IMR-90 (cell line): ENCODE results near the gene JMJD6. TPM values are rescaled to one million over a fixed set of nuclear protein-coding genes. Genes with fewer than 3 reads are reported as not detected.

Experiments
- ATAC-seq: fragments of 200-7000 bp; cut with Tn5 transposase; 2 replicates; pipeline ENCODE4 v1.9.1; 2020; ENCODE audit warnings: low read depth, mild to moderate bottlenecking, moderate library complexity
- BruUV-seq: library from RNA; stranded (reverse); fragments of 400-500 nt; replicated peaks from 2 replicates; lab custom pipeline; 2021; lab: Mats Ljungman, UMichigan
- CTCF ChIA-PET: fragments of 300-600 bp; formaldehyde crosslinking; extraction: SDS; loops from one replicate; lab custom pipeline; 2021; ENCODE audit warnings: antibody characterized with exemption; lab: Yijun Ruan, JAX
- POLR2A ChIA-PET: fragments of 300-600 bp; sonication (Branson Sonifier 250); formaldehyde crosslinking; loops from one replicate; lab custom pipeline; 2022; ENCODE audit warnings: antibody characterized with exemption; ENCODE audit not compliant: unreplicated experiment; lab: Charles Lee
- DNase-seq: peaks from one replicate; pipeline ENCODE4 v3.0.0; 2013
- H2AFZ ChIP-seq: replicated peaks from 2 replicates; pipeline ENCODE3; 2013; ENCODE audit warnings: low read length, mild to moderate bottlenecking; ENCODE audit not compliant: poor library complexity
- H2AK5ac ChIP-seq: 2 replicates; pipeline ENCODE4 v1.6.1; 2013; ENCODE audit warnings: low read depth, low read length, inconsistent platforms
- H2AK9ac ChIP-seq: replicated peaks from 2 replicates; pipeline ENCODE3; 2013; ENCODE audit warnings: mild to moderate bottlenecking, low read depth, low read length, moderate library complexity; ENCODE audit not compliant: poor library complexity
- H2BK120ac ChIP-seq: 2 replicates; pipeline ENCODE4 v1.6.1; 2013; ENCODE audit warnings: low read depth, low read length, inconsistent platforms
- H2BK15ac ChIP-seq: 3 replicates; pipeline ENCODE4 v1.6.1; 2013; ENCODE audit warnings: low read depth, low read length, inconsistent platforms
- H2BK20ac ChIP-seq: 2 replicates; pipeline ENCODE4 v1.6.1; 2013; ENCODE audit warnings: low read depth, mild to moderate bottlenecking, inconsistent platforms, low read length, moderate library complexity
- H2BK5ac ChIP-seq: 2 replicates; pipeline ENCODE4 v1.6.1; 2013; ENCODE audit warnings: mild to moderate bottlenecking, low read depth, low read length, inconsistent platforms; ENCODE audit not compliant: poor library complexity, severe bottlenecking
- H3K14ac ChIP-seq: replicated peaks from 2 replicates; pipeline ENCODE4 v1.6.1; 2013; ENCODE audit warnings: low read depth, low read length, inconsistent platforms
- H3K18ac ChIP-seq: 2 replicates; pipeline ENCODE4 v1.6.1; 2013; ENCODE audit warnings: low read depth, low read length, control low read depth
- H3K23ac ChIP-seq: 2 replicates; pipeline ENCODE4 v1.6.1; 2013; ENCODE audit warnings: low read depth, low read length, inconsistent platforms
- H3K27ac ChIP-seq: 2 replicates; pipeline ENCODE4 v1.5.1; 2013; ENCODE audit warnings: mild to moderate bottlenecking, control low read depth, low read length; ENCODE audit not compliant: insufficient read depth
- H3K27me3 ChIP-seq: 2 replicates; pipeline ENCODE4 v1.6.1; 2013; ENCODE audit warnings: low read length; ENCODE audit not compliant: control insufficient read depth, insufficient read depth
- H3K36me3 ChIP-seq: 2 replicates; pipeline ENCODE4 v1.6.1; 2013; ENCODE audit warnings: low read length, mixed read lengths; ENCODE audit not compliant: control insufficient read depth, insufficient read depth
- H3K4ac ChIP-seq: 2 replicates; pipeline ENCODE4 v1.6.1; 2013; ENCODE audit warnings: low read depth, low read length, inconsistent platforms
- H3K4me1 ChIP-seq: 2 replicates; pipeline ENCODE4 v1.6.1; 2013; ENCODE audit warnings: low read length, mixed read lengths; ENCODE audit not compliant: control insufficient read depth, insufficient read depth
- H3K4me2 ChIP-seq: 2 replicates; pipeline ENCODE4 v1.6.1; 2013; ENCODE audit warnings: low read depth, mild to moderate bottlenecking, control low read depth, low read length, moderate library complexity
- H3K4me3 ChIP-seq: 2 replicates; pipeline ENCODE4 v1.5.1; 2013; ENCODE audit warnings: low read depth, mild to moderate bottlenecking, control low read depth, low read length, moderate library complexity; ENCODE audit not compliant: insufficient read depth
- H3K56ac ChIP-seq: 2 replicates; pipeline ENCODE4 v1.6.1; 2013; ENCODE audit warnings: low read length, inconsistent platforms; ENCODE audit not compliant: insufficient read depth; ENCODE audit errors: extremely low read depth
- H3K79me1 ChIP-seq, 2 experiments: 2 replicates each; pipeline ENCODE4 v1.6.1; 2013; ENCODE audit warnings: low read length in 2 of 2, inconsistent platforms in 1 of 2, low read depth in 1 of 2
- H3K9ac ChIP-seq: 2 replicates; pipeline ENCODE4 v1.6.1; 2013; ENCODE audit warnings: low read depth, low read length, control low read depth
- H3K9me1 ChIP-seq: 2 replicates; pipeline ENCODE4 v1.6.1; 2013; ENCODE audit warnings: low read length, inconsistent platforms; ENCODE audit not compliant: insufficient read depth
- H3K9me3 ChIP-seq: 2 replicates; pipeline ENCODE4 v1.6.1; 2013; ENCODE audit warnings: low read length; ENCODE audit not compliant: control insufficient read depth, insufficient read depth
- H4K20me1 ChIP-seq: 2 replicates; pipeline ENCODE4 v1.6.1; 2013; ENCODE audit warnings: low read length, inconsistent platforms; ENCODE audit not compliant: insufficient read depth
- H4K5ac ChIP-seq: 2 replicates; pipeline ENCODE4 v1.6.1; 2013; ENCODE audit warnings: mild to moderate bottlenecking, low read depth, low read length, control low read depth
- H4K8ac ChIP-seq, 2 experiments: 2 replicates each; pipeline ENCODE4 v1.6.1; 2013; ENCODE audit warnings: low read depth in 2 of 2, low read length in 2 of 2, control low read depth in 1 of 2, inconsistent platforms in 1 of 2
- H4K91ac ChIP-seq: 2 replicates; pipeline ENCODE4 v1.6.1; 2013; ENCODE audit warnings: low read depth, low read length, inconsistent platforms; ENCODE audit not compliant: insufficient read depth
- BHLHE40 ChIP-seq: fragments of 150-350 bp; IDR thresholded peaks from 2 replicates; pipeline ENCODE4 v1.6.1; 2016; ENCODE audit warnings: mild to moderate bottlenecking, low read depth, low read length
- CEBPB ChIP-seq: IDR thresholded peaks from 2 replicates; pipeline ENCODE4 v1.6.1; 2012; ENCODE audit warnings: low read depth, low read length, improper control_type of control experiment
- CHD1 ChIP-seq: IDR thresholded peaks from 2 replicates; pipeline ENCODE4 v1.6.1; 2012; ENCODE audit warnings: low read depth, low read length, improper control_type of control experiment
- FOS ChIP-seq: fragments of 150-350 bp; IDR thresholded peaks from 2 replicates; pipeline ENCODE4 v1.6.1; 2016; ENCODE audit warnings: low read depth, low read length
- MAFK ChIP-seq: IDR thresholded peaks from 2 replicates; pipeline ENCODE4 v1.6.1; 2012; ENCODE audit warnings: low read depth, low read length, improper control_type of control experiment
- MAZ ChIP-seq: IDR thresholded peaks from 2 replicates; pipeline ENCODE4 v1.6.1; 2012; ENCODE audit warnings: low read depth, mild to moderate bottlenecking, low read length, improper control_type of control experiment, moderate library complexity, borderline replicate concordance
- MXI1 ChIP-seq: IDR thresholded peaks from 2 replicates; pipeline ENCODE4 v1.6.1; 2012; ENCODE audit warnings: low read depth, mild to moderate bottlenecking, low read length, moderate library complexity, borderline replicate concordance
- POLR2A ChIP-seq: IDR thresholded peaks from 2 replicates; pipeline ENCODE4 v1.6.1; 2012; ENCODE audit warnings: mild to moderate bottlenecking, low read depth, low read length
- RAD21 ChIP-seq: IDR thresholded peaks from 2 replicates; pipeline ENCODE4 v1.6.1; 2012; ENCODE audit warnings: low read length, improper control_type of control experiment
- RCOR1 ChIP-seq: IDR thresholded peaks from 2 replicates; pipeline ENCODE4 v1.6.1; 2012; ENCODE audit warnings: mild to moderate bottlenecking, low read length, improper control_type of control experiment; ENCODE audit not compliant: insufficient replicate concordance
- RFX5 ChIP-seq: IDR thresholded peaks from 2 replicates; pipeline ENCODE4 v1.8.0; 2012; ENCODE audit warnings: low read depth, mild to moderate bottlenecking, low read length, moderate library complexity
- SMC3 ChIP-seq: fragments of 150-350 bp; IDR thresholded peaks from 2 replicates; pipeline ENCODE4 v1.6.1; 2016; ENCODE audit warnings: low read depth, mild to moderate bottlenecking, antibody characterized with exemption, low read length, moderate library complexity
- WGBS, 2 experiments: methylation state at CpG; one replicate each; pipeline versions ENCODE4 v1.1.5 to v1.1.7; 2013; ENCODE audit warnings: missing lambda C conversion rate in 2 of 2; ENCODE audit not compliant: insufficient read length in 1 of 2; ENCODE audit errors: extremely low coverage in 2 of 2; 5-methylcytosine and 5-hydroxymethylcytosine counted together
- dilution Hi-C: fragments of 300-500 bp; cut with HindIII; formaldehyde crosslinking; loops from one replicate; pipeline ENCODE4 v1.14.3; 2018; ENCODE audit warnings: low sequenced_read_pairs; ENCODE audit not compliant: unreplicated experiment
- in situ Hi-C: fragments of 300-500 bp; cut with MboI; formaldehyde crosslinking; loops from 3 replicates; pipeline ENCODE4 v1.14.3; 2019; ENCODE audit warnings: low sequenced_read_pairs, inconsistent platforms, mixed read lengths
- intact Hi-C: fragments of 100-400 bp; cut with micrococcal nuclease; formaldehyde crosslinking; loops from 2 replicates; pipeline ENCODE4 v1.10.0; 2022
- polyA plus RNA-seq, 3 experiments: library from polyadenylated mRNA; depleted of rRNA; stranded (reverse); fragments of >200 nt; gene quantifications; 2 replicates each; pipeline ENCODE4 v1.2.3, GENCODE V29; 2012; ENCODE audit warnings: low replicate concordance in 1 of 3
- total RNA-seq: library from RNA; depleted of rRNA; stranded (reverse); fragments of >200 nt; gene quantifications from 2 replicates; pipeline ENCODE4 v1.2.3, GENCODE V29; 2012
- TF ChIP-seq, protein P1 (sequence below): conservative IDR thresholded peaks from 2 replicates; pipeline ENCODE4 v1.5.1; 2012; ENCODE audit warnings: mild to moderate bottlenecking, low read depth, low read length, improper control_type of control experiment
- TF ChIP-seq, protein P2 (sequence below): fragments of 150-350 bp; IDR thresholded peaks from 2 replicates; pipeline ENCODE4 v1.6.1; 2016; ENCODE audit warnings: low read depth, mild to moderate bottlenecking, low read length, moderate library complexity, borderline replicate concordance
- TF ChIP-seq, protein P3 (sequence below): fragments of 150-350 bp; IDR thresholded peaks from 2 replicates; pipeline ENCODE4 v1.6.1; 2017; ENCODE audit warnings: mild to moderate bottlenecking, antibody characterized with exemption, low read length, low read depth

Gene JMJD6
- total and polyA plus RNA-seq, 2 of the 4 experiments (the other 2 are of a cell fraction) = 24.4 to 33.7 TPM

DNA sequence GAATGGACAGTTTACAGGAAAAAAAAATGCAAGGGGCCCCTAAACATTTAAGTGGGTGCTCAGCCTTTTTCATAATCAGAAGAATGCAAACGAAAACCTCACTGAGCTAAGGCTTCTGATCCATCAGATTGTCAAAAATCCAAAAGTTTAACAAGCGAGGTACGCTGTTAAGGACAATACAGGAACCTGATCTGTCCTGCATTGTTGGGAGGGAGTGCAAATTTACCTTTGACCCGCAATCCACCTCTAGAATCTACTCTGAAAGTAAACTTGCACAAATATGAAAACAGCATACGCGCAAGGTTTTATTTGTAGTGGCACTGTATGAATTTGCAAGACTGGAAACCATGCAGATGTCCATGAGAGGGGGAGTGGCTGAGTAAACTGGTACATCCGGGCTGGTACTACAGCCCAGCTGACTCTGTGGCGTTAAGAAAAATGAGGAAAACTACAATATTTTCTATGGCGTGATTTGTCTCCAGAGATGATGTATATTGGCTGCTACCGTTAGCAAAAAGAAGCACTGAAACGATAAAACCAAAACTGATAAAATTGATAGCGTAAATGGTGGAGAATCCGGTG is 54.0 kb downstream of the JMJD6 start:
- no peak for DNase-seq
- H3K27ac ChIP-seq = peak overlapping the region; percentile 76
- H3K79me1 ChIP-seq = peaks cover 0 to 33% of the 10 kb centered on the region in 2 experiments; a peak in 2 of 4 replicates
- ChIA-PET POLR2A (interaction anchor here (0.6 to 0.9 kb wide), 2 partner anchors 14 to 98 kb away, joined by 3 to 6 read pairs; no protein-coding TSS in a partner anchor), CTCF (interaction anchor here (1.2 to 1.7 kb wide), 3 partner anchors 10 to 149 kb away, joined by 3 to 6 read pairs (median 3); no protein-coding TSS in a partner anchor)
- WGBS, 2 experiments = 96% methylated on average over 4 of the region's 13 CpGs; no CpG with 5 or more reads in 1 of the 2 experiments
- 0 out of 2 replicates have a peak overlapping the region, but pooled peaks have one; percentile 9 for H2AK5ac ChIP-seq
- no peaks in the 10 kb centered on the region for H3K9me3 ChIP-seq
- peak overlapping the region; percentile 11 for H2AK9ac ChIP-seq
- H3K36me3 ChIP-seq = peaks cover 17% of the 10 kb centered on the region
- H3K23ac ChIP-seq = peak overlapping the region; percentile 68
- H3K27me3 ChIP-seq = no peaks in the 10 kb centered on the region
- no peak for ATAC-seq
- peak overlapping the region; percentile 79 for H3K4me2 ChIP-seq
- no peaks in the 10 kb centered on the region for H4K20me1 ChIP-seq
- peak overlapping the region; percentile 63 for H4K91ac ChIP-seq
- peak overlapping the region; percentile 86 for H3K9ac ChIP-seq
- no peak overlapping the region for H2BK20ac ChIP-seq
- peak overlapping the region; percentile 67; the same call in 1 of the 2 replicates for H3K4ac ChIP-seq
- peak overlapping the region; percentile 63 for H3K4me3 ChIP-seq
- H3K18ac ChIP-seq = no peak overlapping the region; the same call in 1 of the 2 replicates
- H3K4me1 ChIP-seq = peaks cover 18% of the 10 kb centered on the region
- BruUV-seq = no TSS peak
- peak overlapping the region; percentile 76 to 92 for H4K8ac ChIP-seq
- intact Hi-C loops (loop anchor here (5.0 kb wide), 1 partner anchor 115 kb away; no protein-coding TSS in a partner anchor), in situ Hi-C loops (no loop called here), dilution Hi-C loops (no loop called here)
- peak overlapping the region; percentile 99 for H2AFZ ChIP-seq
- peak overlapping the region; percentile 69 for H2BK120ac ChIP-seq
- no peak overlapping the region for H2BK15ac ChIP-seq
- H4K5ac ChIP-seq = peak overlapping the region; percentile 75
- H2BK5ac ChIP-seq = peak overlapping the region; percentile 78
- H3K56ac ChIP-seq = peak overlapping the region; percentile 78
- H3K14ac ChIP-seq = peak overlapping the region; percentile 89
- peaks cover 18% of the 10 kb centered on the region for H3K9me1 ChIP-seq
- TF ChIP-seq MXI1 (no peak), RAD21 (no peak), BHLHE40 (no peak), POLR2A (no peak), RFX5 (no peak), MAFK (no peak), RCOR1 (no peak), CHD1 (no peak), MAZ (no peak), CEBPB (no peak), SMC3 (no peak), FOS (no peak)
- TF ChIP-seq, protein P1, sequence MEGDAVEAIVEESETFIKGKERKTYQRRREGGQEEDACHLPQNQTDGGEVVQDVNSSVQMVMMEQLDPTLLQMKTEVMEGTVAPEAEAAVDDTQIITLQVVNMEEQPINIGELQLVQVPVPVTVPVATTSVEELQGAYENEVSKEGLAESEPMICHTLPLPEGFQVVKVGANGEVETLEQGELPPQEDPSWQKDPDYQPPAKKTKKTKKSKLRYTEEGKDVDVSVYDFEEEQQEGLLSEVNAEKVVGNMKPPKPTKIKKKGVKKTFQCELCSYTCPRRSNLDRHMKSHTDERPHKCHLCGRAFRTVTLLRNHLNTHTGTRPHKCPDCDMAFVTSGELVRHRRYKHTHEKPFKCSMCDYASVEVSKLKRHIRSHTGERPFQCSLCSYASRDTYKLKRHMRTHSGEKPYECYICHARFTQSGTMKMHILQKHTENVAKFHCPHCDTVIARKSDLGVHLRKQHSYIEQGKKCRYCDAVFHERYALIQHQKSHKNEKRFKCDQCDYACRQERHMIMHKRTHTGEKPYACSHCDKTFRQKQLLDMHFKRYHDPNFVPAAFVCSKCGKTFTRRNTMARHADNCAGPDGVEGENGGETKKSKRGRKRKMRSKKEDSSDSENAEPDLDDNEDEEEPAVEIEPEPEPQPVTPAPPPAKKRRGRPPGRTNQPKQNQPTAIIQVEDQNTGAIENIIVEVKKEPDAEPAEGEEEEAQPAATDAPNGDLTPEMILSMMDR = no peak
- TF ChIP-seq, protein P2, sequence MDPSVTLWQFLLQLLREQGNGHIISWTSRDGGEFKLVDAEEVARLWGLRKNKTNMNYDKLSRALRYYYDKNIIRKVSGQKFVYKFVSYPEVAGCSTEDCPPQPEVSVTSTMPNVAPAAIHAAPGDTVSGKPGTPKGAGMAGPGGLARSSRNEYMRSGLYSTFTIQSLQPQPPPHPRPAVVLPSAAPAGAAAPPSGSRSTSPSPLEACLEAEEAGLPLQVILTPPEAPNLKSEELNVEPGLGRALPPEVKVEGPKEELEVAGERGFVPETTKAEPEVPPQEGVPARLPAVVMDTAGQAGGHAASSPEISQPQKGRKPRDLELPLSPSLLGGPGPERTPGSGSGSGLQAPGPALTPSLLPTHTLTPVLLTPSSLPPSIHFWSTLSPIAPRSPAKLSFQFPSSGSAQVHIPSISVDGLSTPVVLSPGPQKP = no peak
- TF ChIP-seq, protein P3, sequence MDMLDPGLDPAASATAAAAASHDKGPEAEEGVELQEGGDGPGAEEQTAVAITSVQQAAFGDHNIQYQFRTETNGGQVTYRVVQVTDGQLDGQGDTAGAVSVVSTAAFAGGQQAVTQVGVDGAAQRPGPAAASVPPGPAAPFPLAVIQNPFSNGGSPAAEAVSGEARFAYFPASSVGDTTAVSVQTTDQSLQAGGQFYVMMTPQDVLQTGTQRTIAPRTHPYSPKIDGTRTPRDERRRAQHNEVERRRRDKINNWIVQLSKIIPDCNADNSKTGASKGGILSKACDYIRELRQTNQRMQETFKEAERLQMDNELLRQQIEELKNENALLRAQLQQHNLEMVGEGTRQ = no peak
